ENCODE results near the gene PERCC1. TPM values are rescaled to one million over a fixed set of nuclear protein-coding genes. Genes with fewer than 3 reads are reported as not detected.

The PERCC1 gene
- polyA plus RNA-seq, 3 donors = 0.24 TPM; not detected in 2

DNA sequence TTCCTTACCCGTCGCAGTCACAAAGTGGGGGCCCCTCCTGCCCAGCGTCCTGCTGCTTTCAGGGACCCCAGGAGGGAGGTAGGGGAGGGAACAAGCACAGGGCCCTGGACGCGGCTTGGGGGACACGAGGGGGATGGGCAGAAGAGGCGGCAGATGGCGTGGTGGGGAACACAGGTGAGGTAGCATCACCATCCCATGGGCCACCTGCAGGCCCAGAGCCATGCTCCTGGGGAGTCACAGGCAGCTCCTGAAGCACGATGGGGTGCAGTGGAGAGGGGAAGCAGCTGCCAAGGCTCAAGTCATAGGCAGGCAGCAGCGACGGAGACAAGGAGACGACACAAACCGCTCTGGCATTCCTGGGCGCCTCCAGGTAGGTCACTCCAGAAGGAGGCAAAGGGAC is 27.1 kb upstream of the PERCC1 start:
- no peak overlapping the region for H3K27ac ChIP-seq (ENCODE audit: low read depth, low read length)
- 90% methylated on average over 14 of the region's 14 CpGs for WGBS, 3 donors

DNA sequence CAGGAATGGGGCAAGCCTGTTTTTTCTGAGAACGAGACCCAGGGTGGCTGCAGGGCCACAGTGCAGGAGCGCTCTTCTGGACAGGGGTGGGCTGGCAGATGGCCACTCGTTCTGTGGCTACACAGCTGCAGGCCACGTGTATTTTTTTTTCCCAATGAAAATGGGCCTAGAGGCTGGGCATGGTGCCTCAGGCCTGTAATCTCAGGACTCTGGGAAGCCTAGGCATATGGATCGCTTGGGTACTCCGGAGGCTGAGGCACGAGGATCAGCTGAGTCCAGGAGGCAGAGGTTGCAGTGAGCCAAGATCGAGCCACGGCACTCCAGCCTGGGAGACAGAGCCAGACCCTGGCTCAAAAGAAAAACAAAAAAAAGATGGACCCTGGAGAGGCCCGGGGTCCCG is 23.1 kb upstream of the PERCC1 start:
- no peak overlapping the region for H3K27ac ChIP-seq (ENCODE audit: low read depth, low read length)
- WGBS, 3 donors = 19 to 34% (median 25%) methylated on average over 10 to 11 of the region's 11 CpGs

DNA sequence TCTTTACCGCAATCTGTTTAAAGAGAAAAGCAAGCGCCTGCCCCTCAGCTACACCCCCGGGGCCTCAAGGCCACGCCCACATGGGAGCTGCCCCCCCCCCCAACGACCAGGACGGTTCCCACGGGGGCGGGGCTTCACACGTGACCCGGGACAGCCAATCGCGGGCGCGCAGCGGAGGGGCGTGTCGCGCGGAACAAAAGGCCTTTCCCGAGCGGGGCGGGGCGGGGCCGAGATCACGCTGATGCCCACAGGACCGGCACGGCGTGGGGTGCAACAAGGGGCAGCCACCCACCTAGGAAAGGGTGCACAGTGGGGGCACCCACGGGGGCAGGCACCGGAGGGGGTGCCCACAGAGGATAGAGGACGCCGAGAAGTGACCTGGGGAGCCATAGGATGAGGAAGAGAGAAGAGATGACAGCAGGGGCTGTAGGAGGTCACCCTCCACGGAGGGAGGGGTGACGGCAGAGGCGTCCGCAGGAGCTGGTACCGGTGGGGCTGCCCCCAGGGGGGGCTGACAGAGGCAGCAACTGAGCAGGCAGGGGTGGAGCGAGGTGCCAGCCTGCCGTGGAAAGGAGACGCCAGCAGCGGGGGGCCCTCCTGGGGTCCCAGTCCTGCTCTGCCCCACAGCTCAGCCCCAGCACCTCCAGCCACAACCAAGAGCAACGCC is 22.6 kb upstream of the PERCC1 start:
- H3K27ac ChIP-seq (ENCODE audit: low read depth, low read length) = no peak overlapping the region
- WGBS, 3 donors = 3 to 6% (median 6%) methylated on average over 37 to 42 of the region's 42 CpGs

DNA sequence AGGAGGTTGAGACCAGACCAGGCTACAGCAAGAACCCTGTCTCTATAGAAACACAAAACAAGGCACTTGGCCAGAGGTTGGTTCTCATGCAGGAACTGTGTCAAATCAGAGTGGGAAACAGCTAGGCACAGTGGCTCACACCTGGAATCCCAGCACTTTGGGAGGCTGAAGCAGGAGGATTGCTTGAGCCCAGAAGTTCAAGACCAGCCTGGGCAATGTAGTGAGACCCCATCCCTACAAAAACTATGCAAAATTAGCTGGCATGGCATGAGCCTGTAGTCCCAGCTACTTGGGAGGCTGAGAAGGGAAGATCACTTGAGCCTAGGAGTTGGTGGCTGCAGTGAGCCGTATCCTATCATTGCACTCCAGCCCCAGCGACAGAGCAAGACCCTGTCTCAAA is 18.0 kb upstream of the PERCC1 start:
- no peak overlapping the region for H3K27ac ChIP-seq (ENCODE audit: low read depth, low read length)
- WGBS, 3 donors = 89 to 100% (median 91%) methylated on average over 2 of the region's 2 CpGs

DNA sequence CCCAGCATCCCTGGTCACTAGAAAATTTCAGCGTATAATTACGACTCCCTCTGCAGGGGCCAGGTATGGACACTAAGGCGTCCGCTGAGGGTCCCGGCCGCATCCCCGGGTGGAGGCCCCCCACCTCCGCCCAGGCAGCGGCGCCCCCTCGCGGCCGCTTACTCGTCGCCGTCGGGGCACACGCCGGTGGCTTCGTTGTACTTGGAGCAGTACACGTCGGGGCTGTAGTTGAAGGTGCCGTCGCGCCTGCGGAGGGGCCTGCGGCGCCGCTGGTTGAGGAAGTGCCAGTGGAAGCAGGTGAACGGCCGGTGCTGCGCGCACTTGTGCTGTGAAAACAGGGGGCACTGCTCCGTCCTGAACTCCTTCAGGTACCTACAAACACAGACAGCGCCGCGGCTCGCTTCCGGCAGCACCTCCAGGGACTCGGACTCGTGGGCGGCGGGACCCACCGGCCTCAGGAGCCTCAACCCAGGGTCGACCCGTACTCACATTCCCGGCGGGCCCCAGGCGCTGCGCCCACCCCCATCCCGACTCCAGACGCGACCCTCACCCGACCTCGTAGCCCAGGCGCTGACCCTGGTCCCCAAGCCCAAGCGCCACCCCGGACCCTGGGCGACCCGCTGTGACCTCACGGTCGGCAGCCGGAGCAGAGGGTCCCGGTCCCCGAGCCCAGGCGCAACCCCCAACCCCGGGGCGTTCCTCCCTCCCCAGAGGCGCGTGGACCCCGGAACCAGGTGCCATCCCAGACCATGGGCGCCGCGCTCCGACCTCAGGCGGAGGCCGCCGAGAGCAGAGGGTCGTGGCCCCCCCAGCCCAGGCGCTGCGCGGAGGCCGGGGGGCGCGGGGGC is 17.0 kb upstream of the PERCC1 start:
- WGBS, 3 donors = 2 to 3% (median 3%) methylated on average over 67 to 85 of the region's 85 CpGs
- no peak overlapping the region for H3K27ac ChIP-seq (ENCODE audit: low read depth, low read length)

DNA sequence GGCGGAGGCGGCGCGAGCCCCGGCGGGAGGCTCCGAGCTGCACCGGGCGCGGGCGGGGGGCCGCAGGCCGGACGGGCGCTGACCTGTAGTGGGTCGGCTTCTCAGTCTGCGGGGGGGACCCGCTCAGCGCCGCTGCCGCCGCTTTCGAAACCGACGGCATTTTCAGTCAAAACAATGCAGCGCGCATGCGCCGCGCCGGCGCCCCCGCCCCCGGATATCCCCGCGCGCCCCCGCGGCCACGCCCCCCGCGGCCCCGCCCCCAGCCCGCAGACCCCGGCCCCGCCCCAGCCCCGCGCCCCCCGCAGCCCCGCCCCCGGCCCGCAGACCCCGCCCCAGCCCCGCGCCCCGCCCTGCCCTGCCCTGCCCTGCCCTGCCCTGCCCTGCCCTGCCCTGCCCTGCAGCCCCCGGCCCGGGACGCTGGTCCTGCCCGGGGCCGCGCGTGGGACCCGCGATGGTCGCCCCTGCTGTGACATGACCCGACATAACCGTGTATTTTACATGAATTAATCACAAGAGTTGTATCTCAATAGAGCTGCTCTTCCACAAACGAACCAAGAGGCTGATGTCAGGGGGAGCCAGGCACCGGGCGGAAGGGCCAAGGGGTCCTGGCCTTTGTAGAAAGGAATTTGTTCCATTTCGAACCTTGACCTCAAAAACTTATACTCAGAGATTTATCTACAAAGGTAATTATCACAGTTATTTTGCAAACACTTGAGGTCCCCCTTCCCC is 16.2 kb upstream of the PERCC1 start, which contains the start of gene UNKL:
TSS of gene UNKL (minus strand) at position 173 of the 729 bp plus-strand sequence. CDS start at position 160, 13 bp downstream.
- WGBS, 3 donors = 1 to 6% (median 2%) methylated on average over 19 to 70 of the region's 72 CpGs
- no peak within 1 kb of the TSS for H3K27ac ChIP-seq (ENCODE audit: low read depth, low read length)

DNA sequence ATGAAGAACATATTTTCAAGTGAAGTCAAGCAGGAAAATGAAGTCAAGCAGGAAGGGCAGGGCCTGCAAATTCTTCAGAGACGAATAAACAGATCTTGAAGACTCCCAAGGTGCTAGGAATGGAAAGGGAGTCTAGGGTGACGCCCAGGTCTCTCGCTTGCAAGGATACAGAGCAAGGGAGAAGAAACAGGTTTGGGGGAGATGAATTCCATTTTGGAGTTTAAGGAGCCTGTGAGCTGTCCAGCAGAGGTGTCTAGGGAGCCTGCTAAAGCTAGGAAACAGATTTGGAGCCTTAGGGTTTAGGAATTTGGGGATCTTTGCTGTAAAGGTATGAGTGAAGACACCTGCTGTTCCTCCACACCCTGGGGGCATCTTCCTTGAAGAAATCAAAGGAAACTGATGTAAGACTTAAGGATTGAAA is 14.3 kb upstream of the PERCC1 start:
- no peak overlapping the region for H3K27ac ChIP-seq (ENCODE audit: low read depth, low read length)
- 63 to 74% (median 71%) methylated on average over 3 of the region's 3 CpGs for WGBS, 3 donors

DNA sequence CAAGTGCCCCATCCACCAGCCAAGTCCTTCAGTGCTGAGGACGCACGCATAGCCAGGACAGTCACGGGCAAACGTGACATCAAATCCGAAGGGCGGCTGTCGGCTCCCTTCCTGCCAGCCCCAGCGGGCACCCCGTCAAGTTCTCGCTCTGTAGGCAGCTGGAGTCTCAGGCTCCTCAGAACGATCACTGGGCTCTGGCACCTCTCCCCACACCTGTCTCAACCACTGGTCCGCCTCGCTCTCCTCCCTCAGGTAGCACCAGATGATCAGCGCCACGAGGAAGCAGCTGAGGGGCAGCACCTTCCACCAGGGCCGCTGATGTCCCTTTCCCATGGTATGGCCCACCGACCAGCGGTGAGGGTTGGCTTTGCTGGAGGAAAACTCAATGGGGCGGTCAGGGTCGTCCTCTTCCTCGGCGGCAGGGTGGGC is 10.8 kb upstream of the PERCC1 start:
- 1 to 3% (median 1%) methylated on average over 22 of the region's 22 CpGs for WGBS, 3 donors
- peak overlapping the region; percentile 89 for H3K27ac ChIP-seq (ENCODE audit: low read depth, low read length)

DNA sequence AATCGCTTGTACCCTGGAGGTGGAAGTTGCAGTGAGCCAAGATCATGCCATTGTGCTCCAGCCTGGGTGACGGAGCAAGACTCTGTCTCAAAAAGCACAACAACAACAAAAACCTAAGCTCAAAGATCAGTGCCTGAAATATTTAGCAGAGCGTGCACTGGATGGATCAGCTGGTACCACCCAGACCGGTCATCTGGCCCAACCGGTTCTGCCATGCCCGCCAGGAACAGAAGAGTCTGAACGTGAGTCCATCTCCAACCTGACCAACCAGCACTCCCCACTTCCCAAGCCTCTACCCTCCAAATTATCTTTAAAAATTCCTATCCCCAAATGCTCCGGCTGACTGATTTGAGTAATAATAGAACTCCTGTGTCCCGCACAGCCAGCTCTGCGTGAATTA is 8.8 kb upstream of the PERCC1 start:
- 71 to 88% (median 85%) methylated on average over 10 of the region's 10 CpGs for WGBS, 3 donors

DNA sequence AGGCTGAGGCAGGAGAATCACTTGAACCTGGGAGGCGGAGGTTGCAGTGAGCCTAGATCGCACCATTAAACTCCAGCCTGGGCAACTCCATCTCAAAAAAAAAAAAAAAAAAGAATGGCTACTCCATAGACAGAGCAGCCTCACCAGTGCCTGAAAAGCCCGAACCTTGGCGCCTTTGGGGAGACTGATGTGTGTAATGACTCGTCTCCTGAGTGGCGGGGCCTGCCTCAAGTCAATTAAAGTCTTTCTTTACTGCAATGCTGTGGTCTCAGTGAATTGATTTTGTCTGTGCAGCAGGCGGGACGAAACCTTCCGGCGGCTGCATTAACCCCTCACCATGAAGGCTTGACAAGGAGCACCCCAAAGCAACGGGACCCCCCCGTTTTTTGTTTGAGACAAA is 6.8 kb upstream of the PERCC1 start:
- WGBS, 3 donors = 92 to 95% (median 93%) methylated on average over 12 of the region's 12 CpGs
- H3K27ac ChIP-seq (ENCODE audit: low read depth, low read length) = no peak overlapping the region

More for the DNA sequence above, 8.8 kb upstream of the PERCC1 start:
- no peak overlapping the region for H3K27ac ChIP-seq (ENCODE audit: low read depth, low read length)

DNA sequence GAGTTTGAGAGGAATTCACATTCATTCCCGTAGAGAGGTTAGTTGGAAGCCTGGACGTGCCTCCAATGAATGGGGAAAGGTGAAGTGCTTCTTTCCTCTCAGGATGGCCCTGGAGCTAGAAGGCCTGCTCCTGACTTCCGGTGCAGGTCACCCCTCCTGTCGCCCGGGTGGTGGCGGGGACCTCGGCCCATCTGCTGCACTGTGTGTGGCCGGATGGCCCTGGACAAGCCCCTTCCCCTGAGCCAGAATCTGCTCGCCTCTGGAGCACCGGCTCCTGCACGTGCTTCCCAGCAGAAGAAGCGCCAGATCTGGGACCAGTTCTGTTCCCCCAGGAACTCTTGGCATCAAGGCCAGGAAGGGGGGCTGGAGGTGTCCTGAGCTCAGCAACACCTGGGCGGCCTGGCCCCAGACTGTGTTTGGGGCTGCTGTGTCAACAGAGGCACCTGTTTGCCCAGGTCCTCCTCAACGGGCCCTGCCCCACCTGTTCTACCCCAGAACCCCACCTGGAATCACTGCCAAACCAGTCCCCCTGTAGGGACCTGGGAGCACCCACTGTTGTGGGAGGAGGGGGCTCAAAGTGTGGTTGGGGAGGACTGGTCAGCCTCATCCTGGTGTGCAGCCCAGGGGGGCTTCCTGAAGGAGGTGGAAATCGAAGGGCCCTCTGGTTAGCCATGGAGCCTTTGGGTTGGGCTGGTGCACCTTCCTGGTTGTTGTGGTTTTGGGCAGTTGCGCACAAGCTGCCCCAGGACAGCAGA is 5.1 kb upstream of the PERCC1 start:
- WGBS, 3 donors = 78 to 87% (median 81%) methylated on average over 16 of the region's 16 CpGs
- no peak overlapping the region for H3K27ac ChIP-seq (ENCODE audit: low read depth, low read length)

DNA sequence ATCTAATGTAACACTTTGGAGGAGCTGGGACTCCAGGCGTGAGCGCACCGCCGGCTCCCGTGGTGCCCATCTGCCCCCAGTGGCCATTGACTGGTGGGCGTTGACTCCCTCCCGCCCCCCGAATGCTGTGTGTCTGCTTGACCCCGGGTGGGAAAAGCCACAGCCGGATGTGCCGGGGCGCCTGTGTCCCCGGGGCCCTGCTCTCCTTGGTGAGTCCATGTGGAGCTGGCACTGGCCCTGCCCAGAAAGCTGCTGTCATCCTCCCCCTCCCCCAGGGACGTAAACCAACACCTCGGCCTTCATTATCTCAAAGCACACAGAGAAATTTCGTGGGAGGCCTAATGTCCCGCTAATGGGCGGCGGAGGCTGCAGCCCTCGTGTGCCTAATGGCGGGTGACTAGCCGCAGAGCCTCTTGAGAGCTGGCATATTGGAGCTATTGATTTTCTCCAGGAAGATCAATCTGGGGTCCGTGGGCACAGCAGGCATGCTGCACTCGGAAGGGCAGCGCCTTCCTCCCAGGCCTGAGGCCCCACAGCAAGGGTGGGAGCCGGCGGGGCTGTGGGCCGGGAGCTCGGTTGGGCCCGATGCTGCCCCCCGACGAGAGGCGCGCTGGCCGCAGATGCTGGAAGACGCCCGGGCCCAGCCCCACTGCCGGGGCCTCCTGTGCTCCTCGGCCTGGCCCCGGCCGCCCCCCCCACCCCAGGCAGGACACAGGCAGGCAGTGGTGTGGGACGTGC is 4.0 kb upstream of the PERCC1 start:
- 67 to 78% (median 78%) methylated on average over 36 to 42 of the region's 42 CpGs for WGBS, 3 donors
- no peak overlapping the region for H3K27ac ChIP-seq (ENCODE audit: low read depth, low read length)

DNA sequence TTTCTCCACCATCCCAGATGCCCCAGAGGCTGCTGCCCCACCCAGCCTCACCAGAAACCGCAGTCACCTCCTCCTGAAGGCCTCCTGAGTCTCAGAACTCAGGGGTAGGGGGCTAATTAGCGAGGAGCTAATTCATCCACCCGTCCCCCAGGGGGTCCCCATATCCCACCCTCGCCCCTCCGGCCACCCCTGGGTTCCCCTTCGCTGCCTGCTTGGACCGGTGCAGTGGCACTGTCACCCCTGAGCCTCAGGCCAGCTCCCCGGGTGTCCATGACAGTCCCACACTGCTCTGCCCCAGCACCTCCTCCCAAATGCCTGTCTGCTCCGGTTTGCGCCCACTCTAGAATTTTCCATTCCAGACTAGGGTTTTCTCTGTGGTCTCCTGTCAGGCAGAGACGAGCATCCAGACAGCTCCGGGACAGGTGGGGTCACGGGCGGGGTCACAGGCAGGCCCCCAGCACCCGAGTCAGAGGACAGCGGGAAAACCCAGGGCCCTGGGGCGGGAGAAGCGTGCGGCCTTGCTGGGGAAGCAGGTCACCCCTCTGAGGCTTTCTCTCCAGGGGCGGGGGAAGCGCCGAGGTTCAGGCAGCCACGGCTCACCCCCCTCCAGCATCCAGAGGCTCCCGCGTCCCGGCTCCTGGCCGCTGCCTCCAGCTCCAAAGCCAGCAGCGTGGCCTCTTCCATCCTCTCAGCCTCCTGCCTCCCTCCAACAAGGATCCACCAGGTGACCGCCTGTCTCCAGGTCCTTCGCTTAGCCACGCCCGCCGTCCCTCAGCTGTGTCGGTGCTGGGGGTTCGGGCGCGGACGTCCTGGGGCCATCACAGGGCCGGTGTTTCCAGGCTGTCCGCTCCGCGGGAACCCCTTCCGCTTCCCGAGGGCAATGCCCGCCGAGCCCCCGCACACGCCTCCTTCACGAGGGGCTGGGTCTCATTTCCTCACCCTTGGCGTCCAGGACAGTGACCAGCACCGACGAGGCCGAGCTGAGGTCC is 3.1 kb upstream of the PERCC1 start:
- 80 to 88% (median 84%) methylated on average over 42 to 53 of the region's 53 CpGs for WGBS, 3 donors
- H3K27ac ChIP-seq (ENCODE audit: low read depth, low read length) = no peak overlapping the region

DNA sequence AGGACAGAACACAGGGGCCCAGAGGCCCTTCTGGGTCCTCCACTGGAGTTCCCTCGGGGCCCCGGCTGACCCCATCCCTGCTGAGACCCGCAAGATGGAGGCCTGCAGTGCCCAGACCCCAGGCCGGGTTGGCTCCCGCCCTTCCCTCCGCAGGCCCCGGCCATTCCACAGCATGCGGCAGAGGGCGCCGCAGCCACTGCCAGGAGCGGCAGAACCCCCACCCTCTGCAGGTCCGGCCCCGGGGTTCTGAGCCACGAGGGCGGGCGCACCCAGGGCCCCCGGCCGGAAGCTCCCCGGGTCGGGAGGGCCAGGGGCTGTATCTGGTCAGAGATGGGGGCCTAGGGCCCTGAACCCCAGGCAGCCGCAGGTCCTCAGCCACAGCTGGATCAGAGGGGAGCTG is 2.4 kb upstream of the PERCC1 start:
- no peak overlapping the region for H3K27ac ChIP-seq (ENCODE audit: low read depth, low read length)
- WGBS, 3 donors = 13 to 42% (median 25%) methylated on average over 21 of the region's 21 CpGs

DNA sequence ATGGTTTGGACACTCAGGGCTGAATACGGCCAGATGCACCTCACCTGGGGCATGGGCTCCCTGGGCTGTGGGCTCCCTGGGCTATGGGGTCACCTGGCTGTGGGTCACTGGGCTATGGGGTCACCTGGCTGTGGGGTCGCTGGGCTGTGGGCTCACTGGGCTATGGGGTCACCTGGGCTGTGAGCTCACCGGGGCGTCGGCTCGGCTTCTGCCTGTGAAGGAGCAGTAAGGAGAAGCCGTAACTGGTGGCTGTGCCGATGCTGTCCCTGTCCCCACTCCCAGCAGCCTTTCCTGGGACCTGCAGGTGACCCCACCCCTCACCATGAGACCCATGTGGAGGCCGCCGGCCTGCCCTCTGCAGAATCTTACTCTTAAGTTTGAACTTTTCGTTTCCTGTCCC is 1.9 kb upstream of the PERCC1 start:
- 82 to 91% (median 86%) methylated on average over 11 of the region's 11 CpGs for WGBS, 3 donors
- H3K27ac ChIP-seq (ENCODE audit: low read depth, low read length) = no peak overlapping the region

DNA sequence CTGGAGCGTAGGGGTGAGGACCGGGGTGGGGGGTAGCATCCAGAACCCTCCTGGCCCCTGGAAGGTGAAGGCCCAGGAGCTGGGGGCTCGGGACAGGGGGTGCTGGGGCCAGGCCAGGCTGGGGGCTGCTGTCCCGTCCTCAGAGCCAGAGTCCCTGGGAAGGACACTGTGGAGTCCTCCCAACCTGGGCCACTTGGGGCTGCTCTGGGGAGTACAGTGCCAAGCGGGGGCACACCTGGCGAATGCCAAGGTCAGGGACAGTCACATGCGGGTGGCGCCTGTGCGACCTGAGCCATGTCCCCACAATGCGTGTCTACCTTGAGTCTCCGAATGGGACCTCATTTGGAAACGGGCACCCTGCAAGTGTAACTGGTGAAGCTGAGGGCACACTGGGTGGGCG is 1.2 kb upstream of the PERCC1 start:
- WGBS, 3 donors = 92 to 95% (median 92%) methylated on average over 13 of the region's 13 CpGs
- H3K27ac ChIP-seq (ENCODE audit: low read depth, low read length) = no peak overlapping the region
